ENCODE measurements around the gene ARHGAP29. TPM values are rescaled to one million over a fixed set of nuclear protein-coding genes. Genes with fewer than 3 reads are reported as not detected.

ARHGAP29 gene
- polyA plus RNA-seq, 2 of the 4 experiments (the other 2 are of a cell fraction): 14.3 to 29.7 TPM

DNA sequence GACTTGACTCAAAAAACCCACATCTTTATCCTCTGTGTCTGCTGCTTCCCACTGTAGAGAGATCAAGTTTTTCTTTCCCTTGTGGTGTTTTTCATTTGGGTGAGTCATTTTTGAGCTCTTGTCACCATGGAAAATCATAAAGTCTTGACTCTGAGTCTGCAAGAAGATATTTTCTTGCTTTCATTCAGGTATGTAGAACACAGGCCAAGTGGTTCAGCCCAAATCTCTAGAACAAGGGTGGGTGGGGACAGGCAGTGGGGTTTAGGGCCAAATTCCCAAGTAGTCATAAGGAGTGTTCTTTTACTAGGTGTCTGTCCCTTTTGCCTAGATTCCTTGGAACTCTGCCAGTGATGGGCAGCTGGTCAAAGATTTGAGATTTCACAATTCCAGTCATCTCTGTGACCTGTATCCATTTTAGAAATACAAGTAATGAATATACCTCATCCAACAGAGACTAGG, 21.5 kb upstream of the ARHGAP29 start:
- no peak for FAIRE-seq
- peak overlapping the region; percentile 59 for H3K4me2 ChIP-seq
- DNase-seq (ENCODE audit: low read depth in 1 of 2, low spot score in 1 of 2): peak in 1 of 2 experiments; percentile 48
- ChIA-PET POLR2A (interaction anchor here (1.0 kb wide), 1 partner anchor 21 kb away, joined by 3 read pairs; the partner anchor contains the start of gene ARHGAP29), CTCF (interaction anchor here (1.0 to 2.2 kb wide), 4 partner anchors 25 to 234 kb away, joined by 3 to 5 read pairs (median 3); no protein-coding TSS in a partner anchor)
- TF ChIP-seq ESRRA (IDR thresholded peaks at IDR 0.05; ENCODE audit: borderline replicate concordance, low read length): no peak
- TF ChIP-seq RCOR1 (IDR thresholded peaks at IDR 0.05; ENCODE audit: low read depth, low read length): no peak
- no peak for TF ChIP-seq FOSL2 (IDR thresholded peaks at IDR 0.05)
- TF ChIP-seq FOSL2 (CRISPR knock-in tag; IDR thresholded peaks at IDR 0.05): peak; percentile 51
- TF ChIP-seq CEBPB (IDR thresholded peaks at IDR 0.05): peak; percentile 22 to 43; a peak in 1 of 4 replicates
- H3K4me1 ChIP-seq: peaks cover 35% of the 10 kb centered on the region
- peak; percentile 68 to 70 for ATAC-seq
- H3K4me3 ChIP-seq: no peak overlapping the region
- H3K27ac ChIP-seq: peak overlapping the region; percentile 30 to 78; a peak in 5 of 6 replicates
- H3K9me3 ChIP-seq: no peaks in the 10 kb centered on the region

DNA sequence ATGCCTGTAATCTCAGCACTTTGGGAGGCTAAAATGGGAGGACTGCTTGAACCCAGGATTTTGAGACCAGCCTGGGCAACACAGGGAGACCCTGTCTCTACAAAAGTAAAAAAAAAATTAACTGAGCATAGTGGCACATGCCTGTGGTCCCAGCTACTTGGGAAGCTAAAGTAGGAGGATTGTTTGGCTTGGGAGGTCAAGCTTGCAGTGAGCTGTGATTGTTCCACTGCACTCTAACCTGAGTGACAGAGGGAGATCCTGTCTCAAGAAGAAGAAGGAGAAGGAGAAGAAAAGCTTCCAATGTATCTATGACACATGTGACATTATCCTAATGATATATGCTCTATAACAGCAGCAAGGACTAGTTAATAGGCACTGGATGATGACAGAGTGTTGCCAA, 20.1 kb upstream of the ARHGAP29 start:
- CTCF ChIA-PET: interaction anchor here (1.4 to 1.6 kb wide), 2 partner anchors 26 to 55 kb away, joined by 3 read pairs; no protein-coding TSS in a partner anchor
- POLR2A ChIA-PET: no interaction called here
- no peak for ATAC-seq
- peaks cover 35% of the 10 kb centered on the region for H3K4me1 ChIP-seq
- H3K4me3 ChIP-seq: no peak overlapping the region
- H3K9me3 ChIP-seq: no peaks in the 10 kb centered on the region
- no peak for TF ChIP-seq EHMT2 (IDR thresholded peaks at IDR 0.05; ENCODE audit: low read depth)
- TF ChIP-seq HOXB5 (CRISPR knock-in tag; IDR thresholded peaks at IDR 0.05): no peak
- TF ChIP-seq, protein P1, sequence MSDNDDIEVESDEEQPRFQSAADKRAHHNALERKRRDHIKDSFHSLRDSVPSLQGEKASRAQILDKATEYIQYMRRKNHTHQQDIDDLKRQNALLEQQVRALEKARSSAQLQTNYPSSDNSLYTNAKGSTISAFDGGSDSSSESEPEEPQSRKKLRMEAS (IDR thresholded peaks at IDR 0.05): no peak
- no peak for TF ChIP-seq MAFK (IDR thresholded peaks at IDR 0.05; ENCODE audit: partially characterized antibody)
- no peak for FAIRE-seq
- no peak overlapping the region for H3K4me2 ChIP-seq
- H3K27ac ChIP-seq: peak overlapping the region in 1 of 2 experiments; percentile 78; a peak in 1 of 6 replicates
- DNase-seq (ENCODE audit: low read depth in 1 of 2, low spot score in 1 of 2): no peak

DNA sequence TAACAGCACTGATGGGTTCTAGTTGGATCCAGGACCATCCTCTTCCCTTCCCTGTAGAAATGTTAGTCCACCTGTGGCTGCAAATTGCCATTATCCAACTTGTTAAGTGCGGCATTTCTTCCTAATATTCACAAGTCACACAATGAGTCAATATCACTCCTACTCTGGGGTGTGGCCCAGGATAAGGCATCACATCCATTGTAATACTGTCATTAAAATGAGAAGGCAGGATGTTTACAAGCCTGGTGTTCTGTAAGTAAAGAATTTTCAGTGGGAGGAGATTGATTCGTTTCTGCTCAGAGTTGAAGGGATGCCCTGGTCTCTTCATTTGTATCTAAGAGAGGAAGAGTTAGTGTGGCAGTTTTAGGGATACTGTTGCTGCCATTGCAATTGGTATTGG, 18.1 kb upstream of the ARHGAP29 start:
- no peak overlapping the region for H3K4me2 ChIP-seq
- POLR2A ChIA-PET: no interaction called here

More for the DNA sequence above, 18.1 kb upstream of the ARHGAP29 start:
- 55% methylated on average over 2 of the region's 2 CpGs for WGBS (ENCODE audit: missing lambda C conversion rate)
- H3K9me3 ChIP-seq: no peaks in the 10 kb centered on the region
- ATAC-seq (no peak), FAIRE-seq (no peak), DNase-seq (ENCODE audit: low read depth in 1 of 2, low spot score in 1 of 2) (no peak)
- TF ChIP-seq HOXB13 (CRISPR knock-in tag; IDR thresholded peaks at IDR 0.05; ENCODE audit: low read depth) (no peak), HOXB5 (CRISPR knock-in tag; IDR thresholded peaks at IDR 0.05) (no peak), RFX5 (IDR thresholded peaks at IDR 0.05) (no peak), TP53 (CRISPR knock-in tag; IDR thresholded peaks at IDR 0.05) (no peak), JUNB (IDR thresholded peaks at IDR 0.05) (no peak), EHMT2 (IDR thresholded peaks at IDR 0.05; ENCODE audit: low read depth) (no peak), CBX8 (IDR thresholded peaks at IDR 0.05) (no peak), TFCP2L1 (CRISPR knock-in tag; IDR thresholded peaks at IDR 0.05) (no peak), JUN (IDR thresholded peaks at IDR 0.05) (no peak), ESRRA (IDR thresholded peaks at IDR 0.05; ENCODE audit: borderline replicate concordance, low read length) (no peak), NR3C1 (IDR thresholded peaks at IDR 0.05) (no peak), EP300 (IDR thresholded peaks at IDR 0.05) (no peak), BHLHE40 (IDR thresholded peaks at IDR 0.05; ENCODE audit: low read depth, low read length) (no peak), NPAS2 (CRISPR knock-in tag; IDR thresholded peaks at IDR 0.05; ENCODE audit: borderline replicate concordance) (no peak), POLR2A (IDR thresholded peaks at IDR 0.05; ENCODE audit: low read length) (no peak)
- TF ChIP-seq, protein P2, sequence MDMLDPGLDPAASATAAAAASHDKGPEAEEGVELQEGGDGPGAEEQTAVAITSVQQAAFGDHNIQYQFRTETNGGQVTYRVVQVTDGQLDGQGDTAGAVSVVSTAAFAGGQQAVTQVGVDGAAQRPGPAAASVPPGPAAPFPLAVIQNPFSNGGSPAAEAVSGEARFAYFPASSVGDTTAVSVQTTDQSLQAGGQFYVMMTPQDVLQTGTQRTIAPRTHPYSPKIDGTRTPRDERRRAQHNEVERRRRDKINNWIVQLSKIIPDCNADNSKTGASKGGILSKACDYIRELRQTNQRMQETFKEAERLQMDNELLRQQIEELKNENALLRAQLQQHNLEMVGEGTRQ (IDR thresholded peaks at IDR 0.05): no peak
- TF ChIP-seq, protein P3, sequence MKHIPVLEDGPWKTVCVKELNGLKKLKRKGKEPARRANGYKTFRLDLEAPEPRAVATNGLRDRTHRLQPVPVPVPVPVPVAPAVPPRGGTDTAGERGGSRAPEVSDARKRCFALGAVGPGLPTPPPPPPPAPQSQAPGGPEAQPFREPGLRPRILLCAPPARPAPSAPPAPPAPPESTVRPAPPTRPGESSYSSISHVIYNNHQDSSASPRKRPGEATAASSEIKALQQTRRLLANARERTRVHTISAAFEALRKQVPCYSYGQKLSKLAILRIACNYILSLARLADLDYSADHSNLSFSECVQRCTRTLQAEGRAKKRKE (CRISPR knock-in tag; IDR thresholded peaks at IDR 0.05; ENCODE audit: low read depth): no peak
- TF ChIP-seq, protein P4, sequence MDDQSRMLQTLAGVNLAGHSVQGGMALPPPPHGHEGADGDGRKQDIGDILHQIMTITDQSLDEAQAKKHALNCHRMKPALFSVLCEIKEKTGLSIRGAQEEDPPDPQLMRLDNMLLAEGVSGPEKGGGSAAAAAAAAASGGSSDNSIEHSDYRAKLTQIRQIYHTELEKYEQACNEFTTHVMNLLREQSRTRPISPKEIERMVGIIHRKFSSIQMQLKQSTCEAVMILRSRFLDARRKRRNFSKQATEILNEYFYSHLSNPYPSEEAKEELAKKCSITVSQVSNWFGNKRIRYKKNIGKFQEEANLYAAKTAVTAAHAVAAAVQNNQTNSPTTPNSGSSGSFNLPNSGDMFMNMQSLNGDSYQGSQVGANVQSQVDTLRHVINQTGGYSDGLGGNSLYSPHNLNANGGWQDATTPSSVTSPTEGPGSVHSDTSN (IDR thresholded peaks at IDR 0.05): no peak
- H3K4me3 ChIP-seq: no peak overlapping the region
- peaks cover 35% of the 10 kb centered on the region for H3K4me1 ChIP-seq
- CTCF ChIA-PET: interaction anchor here (4.0 kb wide), 1 partner anchor 80 kb away, joined by 18 read pairs; no protein-coding TSS in a partner anchor
- H3K27ac ChIP-seq: no peak overlapping the region
